ENCODE results near the gene MCIDAS.

The MCIDAS gene

DNA sequence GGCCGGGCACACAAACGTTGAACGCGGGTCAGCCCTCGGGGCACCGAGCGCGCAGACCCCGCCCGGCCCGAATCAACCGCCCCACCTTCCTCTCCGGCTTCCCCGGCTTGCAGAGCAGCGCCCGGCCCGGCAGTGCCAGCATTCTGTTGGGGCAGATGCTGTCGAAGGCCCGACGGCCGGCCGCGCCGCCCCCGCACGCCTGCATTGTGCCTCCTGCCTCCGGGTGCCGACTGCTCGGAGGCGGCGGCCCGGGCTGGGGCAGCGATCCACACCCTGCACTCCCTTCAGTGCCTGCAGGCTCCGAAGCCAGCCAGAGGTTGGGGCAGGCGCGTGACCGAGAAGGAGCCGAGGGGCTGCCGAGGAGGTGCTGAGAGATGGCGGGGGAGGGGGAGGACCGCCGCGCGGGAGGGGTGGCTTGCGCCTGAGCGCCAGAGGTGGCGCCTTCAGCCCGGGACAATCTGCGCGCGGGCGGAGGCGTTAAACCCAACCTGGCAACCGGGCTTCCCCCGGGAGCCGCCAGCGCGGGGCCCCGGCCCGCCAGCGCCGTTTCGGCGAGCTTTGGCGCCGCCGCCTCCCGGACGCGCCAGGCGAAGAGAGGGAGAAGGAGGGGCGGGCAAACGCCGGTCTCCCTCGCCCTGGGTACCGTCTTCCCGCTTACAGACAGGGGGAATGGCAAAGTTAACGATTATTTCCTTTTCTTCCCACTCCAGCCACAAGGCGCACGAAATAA, at the start of gene MCIDAS:
Gene MCIDAS, minus strand, starts transcription at position 382 of the 730 bp plus-strand sequence. Its CDS starts 177 bp downstream, at position 205.
- no peak for FAIRE-seq

DNA sequence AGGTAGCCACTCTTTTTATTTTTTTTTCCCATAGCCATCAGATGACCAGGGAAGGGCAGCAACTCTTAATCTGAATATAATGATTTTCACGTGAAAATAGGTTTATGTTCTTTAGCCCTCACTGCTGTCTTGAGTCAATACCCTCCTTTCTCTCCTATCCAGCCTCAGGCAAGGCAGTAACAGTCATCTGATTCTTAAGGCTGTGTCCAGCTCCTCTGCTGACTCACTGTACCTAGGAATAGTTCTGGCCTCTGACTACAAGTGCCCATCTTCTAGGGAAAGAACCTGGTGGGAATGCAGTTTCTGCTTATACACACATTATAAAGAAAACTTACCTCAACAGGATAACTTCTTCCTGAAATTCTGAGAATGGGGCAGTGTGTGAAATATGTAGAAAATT, 49.7 kb upstream of the MCIDAS start:
- FAIRE-seq = no peak

DNA sequence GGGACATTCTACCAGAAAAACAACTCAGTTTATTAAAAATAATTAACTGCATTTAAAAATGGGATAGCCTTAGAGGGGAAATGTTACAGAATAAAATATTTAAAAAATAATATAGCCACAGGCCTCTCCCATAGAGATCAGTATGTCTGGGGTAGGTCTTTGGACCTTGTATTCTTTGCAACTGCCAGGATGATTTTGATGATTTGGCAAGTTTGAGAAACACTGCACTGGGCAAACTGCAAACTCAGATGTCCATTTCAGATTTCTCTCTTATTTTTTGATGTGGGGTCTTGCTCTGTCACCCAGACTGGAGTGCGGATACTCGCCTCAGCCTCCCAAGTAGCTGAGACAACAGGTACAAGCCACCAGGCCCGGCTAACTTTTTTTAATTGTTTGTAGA, 31.2 kb upstream of the MCIDAS start:
- FAIRE-seq = no peak

DNA sequence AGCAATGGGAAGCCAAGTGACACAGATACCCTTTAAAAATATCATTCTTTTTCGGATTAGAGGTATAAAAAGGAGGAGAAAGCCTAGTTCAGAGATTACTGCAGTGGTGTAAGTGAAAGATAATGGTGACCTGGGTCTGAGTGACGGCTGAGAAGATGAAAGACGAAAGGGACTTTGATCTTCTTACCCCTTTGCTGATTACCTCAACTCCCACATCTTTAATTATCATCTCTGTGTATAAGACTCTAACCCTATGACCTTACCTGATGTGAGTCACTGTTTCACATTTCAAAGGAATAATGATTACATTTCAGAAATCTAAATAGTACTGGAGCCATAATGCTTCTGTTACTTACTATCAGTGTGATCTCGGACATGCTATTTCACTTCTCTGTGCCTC, 27.7 kb upstream of the MCIDAS start:
- FAIRE-seq = no peak

DNA sequence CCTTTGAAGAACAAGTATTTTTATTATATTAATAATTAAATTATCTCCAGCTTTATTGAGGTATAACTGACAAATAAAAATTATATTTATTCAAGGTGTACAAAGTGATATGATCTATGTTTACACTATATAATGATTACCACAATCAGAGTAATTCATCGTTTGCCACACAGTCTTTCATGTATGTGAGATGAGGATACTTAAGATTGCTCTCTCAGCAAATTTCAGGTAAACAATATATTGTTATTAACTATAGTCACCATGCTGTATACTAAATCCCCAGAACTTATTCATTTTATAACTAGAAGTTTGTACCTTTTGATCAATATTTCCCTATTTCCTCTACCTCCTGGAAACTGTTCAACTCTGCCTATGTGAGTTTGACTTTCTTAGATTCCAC, 22.9 kb upstream of the MCIDAS start:
- no peak for FAIRE-seq

DNA sequence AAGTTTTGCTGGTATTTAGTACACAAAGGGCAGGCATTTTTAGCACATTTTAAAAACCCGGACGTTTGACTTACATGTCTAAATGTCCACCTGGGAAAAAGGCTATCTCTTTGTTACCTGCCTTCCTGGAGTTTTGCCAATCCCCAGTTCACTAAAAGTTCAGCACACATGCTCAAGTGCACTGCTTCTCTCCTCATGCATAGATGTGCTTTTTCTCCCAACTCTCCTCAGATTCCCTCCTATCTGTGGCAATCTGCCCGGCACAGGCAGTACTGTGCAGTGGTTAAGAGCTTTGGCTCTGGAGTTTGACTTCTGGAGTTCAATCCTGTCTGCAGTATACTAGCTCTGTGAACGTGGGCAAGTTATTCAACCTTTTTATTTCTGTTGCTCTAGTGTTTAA, 14.6 kb upstream of the MCIDAS start:
- no peak for FAIRE-seq

DNA sequence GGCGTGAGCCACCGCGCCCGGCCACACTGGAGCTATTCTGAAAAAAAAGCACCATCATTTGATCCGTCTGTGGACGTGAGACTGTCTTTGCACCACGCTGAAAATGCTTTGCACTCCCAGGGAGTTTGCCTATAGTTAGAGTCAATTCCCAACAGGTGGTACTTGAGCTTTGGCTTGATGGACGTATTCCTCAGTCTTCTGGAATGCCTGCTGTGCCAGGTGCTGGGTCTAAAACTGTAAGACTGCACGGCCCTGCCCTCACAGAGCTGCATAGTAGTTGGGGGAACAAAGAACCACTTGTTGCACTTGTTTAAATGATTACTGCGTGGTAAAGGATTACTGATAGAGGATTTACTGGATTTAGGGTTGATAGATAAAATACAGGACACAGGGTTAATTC, 9.7 kb upstream of the MCIDAS start:
- FAIRE-seq = no peak

DNA sequence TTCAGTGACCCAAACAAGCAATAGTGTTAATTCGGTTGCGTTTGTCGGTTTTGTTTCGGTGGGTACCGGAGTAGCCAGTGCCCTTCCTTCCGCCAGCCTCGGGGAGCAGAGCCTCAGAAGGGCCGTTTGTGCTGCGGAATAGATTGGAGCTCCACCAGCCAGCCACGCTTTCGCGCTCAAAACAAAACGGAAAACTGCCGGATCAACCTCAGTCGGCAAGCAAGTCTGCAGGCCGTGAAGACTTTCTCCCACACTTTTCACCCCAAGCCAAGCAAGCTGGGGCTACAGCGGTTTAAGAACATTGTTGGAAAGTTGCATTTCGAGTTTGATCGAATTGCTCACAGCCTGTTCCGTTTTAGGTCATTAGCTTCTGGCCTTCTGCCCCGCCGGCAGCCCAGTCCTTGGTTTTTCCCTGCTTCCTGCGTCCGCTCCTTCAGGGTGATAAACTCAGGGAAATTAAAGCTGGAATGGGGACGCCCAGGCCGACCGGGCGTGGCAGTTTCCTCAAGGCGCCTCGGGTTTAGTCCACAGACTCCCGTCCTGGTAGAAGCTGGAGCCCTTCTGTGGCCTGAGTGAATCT, 7.1 kb upstream of the MCIDAS start:
- FAIRE-seq = no peak

GRCh38 chr5:55232985-55233928, 6.1 kb upstream of the MCIDAS start, which contains the start of gene CCNO:
CCNO (minus strand) TSS chr5:55233608; CDS start chr5:55233523, 85 bp downstream.
- FAIRE-seq = no peak

- no peak for FAIRE-seq
Observed at GRCh38 chr5:55232271-55232984, 5.3 kb upstream of the MCIDAS start.

- no peak for FAIRE-seq
Observed at GRCh38 chr5:55231919-55232270, 4.8 kb upstream of the MCIDAS start.

DNA sequence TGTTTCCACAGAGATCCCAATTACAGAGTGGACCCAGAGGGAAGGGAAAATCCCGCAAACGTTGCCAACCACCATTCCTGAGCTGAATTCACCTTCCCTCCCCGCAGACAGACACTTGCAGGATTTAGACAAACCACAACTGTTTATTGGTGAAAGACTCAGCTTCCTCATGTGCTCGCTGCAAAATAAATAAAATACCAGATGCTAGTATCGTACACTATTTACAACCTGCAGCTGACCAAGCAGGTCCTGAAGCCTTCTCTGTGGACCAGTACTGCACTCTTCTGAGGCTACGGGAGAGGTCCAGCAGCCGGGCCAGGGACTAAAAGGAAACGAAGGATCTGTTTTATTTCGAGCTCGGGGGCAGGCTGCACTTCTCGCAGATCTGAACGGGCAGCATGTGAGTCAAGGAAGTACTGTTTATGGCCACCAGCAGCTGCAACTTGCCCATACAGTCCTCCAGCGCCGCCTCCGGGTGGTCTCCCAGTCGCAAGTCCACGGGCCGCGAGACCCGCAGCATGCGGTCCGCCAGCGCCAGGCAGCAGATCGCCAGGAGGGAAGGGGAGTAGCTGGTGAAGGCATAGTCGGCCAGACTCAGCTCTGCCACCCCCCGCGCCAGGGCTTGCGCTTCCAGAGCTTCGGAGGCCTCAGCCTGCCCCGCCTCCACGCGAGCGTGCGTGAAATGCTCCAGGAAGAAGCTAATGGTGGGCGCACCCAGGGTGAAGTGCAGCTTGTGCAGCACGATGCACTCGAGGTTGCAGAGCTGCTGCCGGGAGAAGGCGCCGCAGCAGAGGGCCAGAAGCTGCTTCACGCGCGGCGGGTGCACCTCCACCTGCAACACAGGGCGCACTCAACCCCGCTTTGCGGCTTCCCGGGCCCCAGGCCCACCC, 4.2 kb upstream of the MCIDAS start:
- no peak for FAIRE-seq

DNA sequence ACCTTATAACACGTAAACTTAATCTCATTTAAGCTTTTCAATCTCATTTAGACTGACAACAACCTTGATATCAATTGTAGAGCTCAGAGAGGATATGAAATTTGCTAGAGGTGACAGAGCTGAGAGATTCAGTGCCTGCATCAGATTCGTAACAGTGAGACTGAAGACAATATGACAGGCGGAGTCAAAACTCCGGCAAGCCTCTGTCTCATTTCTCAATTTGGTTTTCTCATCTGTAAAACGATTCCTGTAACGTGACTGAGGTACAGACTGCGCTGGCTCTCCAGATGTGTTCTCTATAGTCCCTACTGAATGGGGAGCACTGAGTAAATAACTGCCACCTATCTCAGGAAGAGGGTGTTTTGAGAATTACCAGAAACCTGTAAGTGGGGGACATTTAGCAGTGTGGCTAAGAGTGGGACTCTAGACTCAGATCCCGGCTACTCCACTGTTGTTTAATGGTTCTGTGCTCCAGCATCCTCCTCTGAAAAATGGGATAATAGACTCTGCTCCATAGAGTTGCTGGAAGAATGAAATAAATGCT, 3.0 kb upstream of the MCIDAS start:
- FAIRE-seq = no peak

- no peak for FAIRE-seq
Observed at GRCh38 chr5:55227664-55228430, 732 bp upstream of the MCIDAS start.

DNA sequence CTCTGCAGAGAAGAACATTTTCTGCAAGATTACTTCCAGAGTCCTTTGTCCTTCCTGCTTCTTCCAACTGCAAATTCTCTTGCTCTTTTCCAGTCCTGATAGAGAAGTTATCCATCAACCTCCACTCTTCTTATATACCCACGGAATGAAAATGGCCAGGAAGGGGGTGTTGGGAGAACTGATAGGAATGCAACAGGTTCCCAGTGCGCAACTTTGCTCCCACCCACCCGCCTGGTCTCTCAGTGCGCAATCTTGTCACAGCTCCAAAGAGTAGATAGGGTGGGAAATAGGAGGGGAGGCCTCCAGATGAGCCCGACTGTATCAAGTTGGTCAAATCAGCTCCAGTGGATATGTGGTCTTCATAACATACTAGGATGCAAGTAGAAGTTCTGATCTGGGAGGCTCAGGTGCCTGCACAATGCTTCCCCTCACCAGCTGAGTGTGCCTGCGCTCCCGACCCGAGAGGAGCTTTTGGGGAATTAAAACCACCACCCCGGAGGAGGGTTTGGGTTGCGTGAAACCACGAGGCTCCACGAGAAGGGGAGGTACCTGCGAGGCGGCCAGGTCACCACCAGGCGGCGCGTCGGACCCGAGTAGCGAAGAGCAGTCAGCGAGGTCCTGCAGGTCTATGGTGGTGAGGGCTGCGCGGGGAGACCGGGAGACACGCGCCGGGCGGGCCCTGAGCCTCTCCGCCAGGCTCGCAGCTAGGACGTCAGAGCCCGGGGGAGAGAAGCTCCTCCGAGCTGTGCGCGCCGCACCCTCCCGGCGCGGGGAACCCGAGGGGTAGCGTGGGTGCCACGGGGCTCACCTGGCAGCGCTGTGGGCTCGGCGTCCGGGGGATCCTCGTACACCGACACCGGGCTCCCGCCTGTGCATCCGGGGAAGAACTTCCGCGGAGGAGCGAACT, 835 bp downstream of the MCIDAS start:
- no peak for FAIRE-seq

DNA sequence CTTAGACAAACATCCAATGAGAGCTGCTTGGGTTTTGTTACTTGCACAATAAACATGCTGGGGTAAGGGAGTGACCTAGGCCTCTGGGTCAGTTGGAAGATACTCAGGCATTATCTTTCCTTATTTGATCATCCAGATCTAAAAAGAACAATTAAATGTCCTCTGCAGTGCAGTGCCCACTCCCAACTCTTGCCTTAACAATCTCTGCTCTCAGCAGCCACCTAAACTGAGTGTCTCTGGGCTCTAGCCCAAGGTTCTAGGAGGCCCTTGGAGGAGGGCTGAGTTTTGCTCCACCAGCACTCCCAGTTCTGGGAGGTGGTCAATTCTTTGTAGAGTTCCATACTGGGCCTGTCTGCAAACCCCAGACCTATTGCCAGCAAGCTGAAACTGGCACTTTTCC, 1.8 kb downstream of the MCIDAS start:
- no peak for FAIRE-seq

DNA sequence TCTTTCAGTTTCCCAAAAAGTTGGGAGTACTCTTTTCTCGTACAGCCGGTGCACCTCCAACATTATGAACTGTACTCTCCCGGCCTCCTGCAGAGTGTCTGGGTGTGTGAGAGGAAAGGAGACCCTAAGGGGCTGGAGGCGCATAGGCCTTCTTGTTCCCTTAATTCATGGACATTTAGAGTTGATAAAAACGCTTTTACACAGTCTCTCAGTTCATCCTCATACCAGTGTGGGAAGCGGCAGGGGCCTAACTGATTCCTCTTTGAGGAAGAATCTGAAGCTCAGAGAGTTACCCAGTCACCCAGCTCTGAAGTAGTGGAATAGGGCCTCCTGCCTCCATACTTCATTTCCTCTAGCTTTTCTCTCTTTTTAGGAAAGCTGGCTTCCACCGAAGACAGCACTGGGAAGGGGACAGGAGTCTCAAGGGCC, 3.3 kb downstream of the MCIDAS start:
- FAIRE-seq = no peak

DNA sequence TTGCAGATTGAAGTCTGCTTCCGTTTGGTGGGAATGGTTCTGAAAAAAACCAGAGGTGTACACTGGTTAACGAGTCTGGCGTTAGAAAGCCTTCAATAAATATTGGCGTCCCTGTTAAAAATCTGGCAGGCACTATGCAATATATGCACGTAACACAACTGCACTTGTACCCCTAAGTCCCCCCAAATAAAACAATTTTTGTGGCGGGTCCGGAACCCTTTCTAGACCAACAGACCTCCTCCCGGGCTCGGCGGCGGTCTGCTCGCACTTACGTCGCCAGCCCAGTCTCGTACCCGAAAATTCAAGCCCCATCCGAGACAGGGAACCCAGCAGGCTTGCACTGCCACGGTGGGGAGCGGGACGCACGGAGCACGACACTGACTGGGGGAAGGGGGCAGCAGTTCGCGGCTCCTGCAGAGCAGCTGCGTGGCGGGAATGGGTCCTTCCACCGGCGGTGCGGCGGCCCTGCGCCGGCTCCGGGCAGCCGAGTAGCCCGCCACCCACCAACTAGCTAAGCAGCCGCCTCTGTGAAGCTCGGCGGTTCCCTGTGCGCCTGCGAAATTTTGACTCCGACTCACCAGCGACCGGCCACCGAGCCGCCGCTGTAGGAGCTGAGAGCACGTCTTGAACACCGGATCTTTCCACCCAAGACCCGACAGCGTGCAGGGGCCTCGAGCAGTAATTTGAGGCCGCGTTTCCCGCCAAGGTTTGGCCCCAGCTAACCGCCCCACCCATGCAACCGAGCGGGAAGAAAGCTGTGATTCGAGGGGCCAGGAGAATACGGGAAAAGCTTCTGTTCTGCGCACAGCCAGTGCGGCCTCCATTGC, 3.9 kb downstream of the MCIDAS start:
- FAIRE-seq = no peak

All from colon (tissue), 2 donors.